Activated CD8-positive, alpha-beta T cell treated with anti-CD3 and anti-CD28 coated beads, Interleukin-2, amount 10 ng/mL, durations not matched to agents 7 days and 5 days (primary cell): ENCODE measurements around the gene RREB1. TPM values are rescaled to one million over a fixed set of nuclear protein-coding genes. Genes with fewer than 3 reads are reported as not detected.
"Not testable (repeated sequence)": the region's sequence is repeated elsewhere in the genome, so short reads cannot be mapped to it uniquely, and the experiment has no call there.

ENCODE experiments used
- ATAC-seq: fragments of 150-1000 bp; cut with Tn5 transposase; one replicate; pipeline ENCODE4 v1.10.0; 2021; ENCODE audit warnings: moderate library complexity
- CTCF ChIA-PET: fragments of 350-600 bp; sonication (Branson Sonifier 250); formaldehyde crosslinking; loops from one replicate; lab custom pipeline; 2021; ENCODE audit warnings: antibody characterized with exemption; lab: Charles Lee
- POLR2A ChIA-PET: fragments of 350-600 bp; sonication (Branson Sonifier 250); formaldehyde crosslinking; loops from one replicate; lab custom pipeline; 2021; ENCODE audit warnings: antibody characterized with exemption; lab: Charles Lee
- DNase-seq: peaks from one replicate; pipeline ENCODE4 v3.0.0-alpha.2; 2020
- H3K27ac Mint-ChIP-seq: one replicate; pipeline ENCODE4 v1.8.0; 2021; ENCODE audit warnings: mild to moderate bottlenecking, mixed read lengths
- H3K27me3 Mint-ChIP-seq: one replicate; pipeline ENCODE4 v1.8.0; 2021; ENCODE audit warnings: low read depth, mixed read lengths
- H3K36me3 Mint-ChIP-seq: one replicate; pipeline ENCODE4 v1.8.0; 2021; ENCODE audit warnings: low read depth, mixed read lengths
- H3K4me1 Mint-ChIP-seq: one replicate; pipeline ENCODE4 v1.8.0; 2021; ENCODE audit warnings: low read depth, mixed read lengths
- H3K4me3 Mint-ChIP-seq: one replicate; pipeline ENCODE4 v1.8.0; 2021; ENCODE audit warnings: mild to moderate bottlenecking, mixed read lengths
- H3K9me3 Mint-ChIP-seq: one replicate; pipeline ENCODE4 v1.8.0; 2022; ENCODE audit warnings: mixed read lengths; ENCODE audit not compliant: insufficient read depth
- total RNA-seq, 2 experiments: library from RNA; stranded (reverse); gene quantifications; one replicate each; pipeline ENCODE4 v1.2.3, GENCODE V29; 2021

The RREB1 gene
- total RNA-seq, 2 experiments from 2014 or later: 27.5 to 29.0 TPM

- H3K4me1 Mint-ChIP-seq: peaks cover 47% of the 10 kb centered on the region
- no peaks in the 10 kb centered on the region for H3K27me3 Mint-ChIP-seq
- ChIA-PET CTCF (interaction anchor here (0.8 to 1.1 kb wide), 2 partner anchors 14 to 61 kb away, joined by 3 read pairs; no protein-coding TSS in a partner anchor), POLR2A (interaction anchor here (1.2 kb wide), 1 partner anchor 20 kb away, joined by 3 read pairs; no protein-coding TSS in a partner anchor)
- H3K9me3 Mint-ChIP-seq: no peaks in the 10 kb centered on the region
- H3K4me3 Mint-ChIP-seq: no peak overlapping the region
- ATAC-seq (no peak), DNase-seq (no peak)
- peaks cover 6% of the 10 kb centered on the region for H3K36me3 Mint-ChIP-seq
- peak overlapping the region; percentile 11 for H3K27ac Mint-ChIP-seq
Observed at GRCh38 chr6:7156643-7157278, 49.0 kb downstream of the RREB1 start.

GRCh38 chr6:7157307-7157706 is 49.5 kb downstream of the RREB1 start:
- H3K36me3 Mint-ChIP-seq: not testable (repeated sequence)

GRCh38 chr6:7157752-7158616 is 50.2 kb downstream of the RREB1 start:
- Mint-ChIP-seq H3K4me1 (peaks cover 43% of the 10 kb centered on the region), H3K27me3 (no peaks in the 10 kb centered on the region), H3K36me3 (peaks cover 6% of the 10 kb centered on the region), H3K9me3 (no peaks in the 10 kb centered on the region), H3K27ac (no peak overlapping the region), H3K4me3 (no peak overlapping the region)
- ChIA-PET POLR2A (no interaction called here), CTCF (interaction anchor here (1.1 to 1.3 kb wide), 2 partner anchors 12 to 48 kb away, joined by 3 read pairs; no protein-coding TSS in a partner anchor)
- no peak for DNase-seq
- ATAC-seq: no peak

More at GRCh38 chr6:7157307-7157706, 49.5 kb downstream of the RREB1 start:
- H3K9me3 Mint-ChIP-seq, H3K4me3 Mint-ChIP-seq, POLR2A ChIA-PET, DNase-seq, CTCF ChIA-PET, H3K27me3 Mint-ChIP-seq, ATAC-seq, H3K27ac Mint-ChIP-seq: not testable (repeated sequence)
- H3K4me1 Mint-ChIP-seq: peaks cover 47% of the 10 kb centered on the region

- no peak overlapping the region for H3K4me3 Mint-ChIP-seq
- ChIA-PET POLR2A (interaction anchor here (0.8 kb wide), 1 partner anchor 18 kb away, joined by 4 read pairs; no protein-coding TSS in a partner anchor), CTCF (interaction anchor here (0.8 kb wide), 1 partner anchor 73 kb away, joined by 3 read pairs; no protein-coding TSS in a partner anchor)
- ATAC-seq: no peak
- no peak for DNase-seq
- no peaks in the 10 kb centered on the region for H3K9me3 Mint-ChIP-seq
- H3K4me1 Mint-ChIP-seq: peaks cover 28% of the 10 kb centered on the region
- H3K27me3 Mint-ChIP-seq: no peaks in the 10 kb centered on the region
- no peak overlapping the region for H3K27ac Mint-ChIP-seq
- H3K36me3 Mint-ChIP-seq: peaks cover 4% of the 10 kb centered on the region
Observed at GRCh38 chr6:7159790-7160525, 52.2 kb downstream of the RREB1 start.

- POLR2A ChIA-PET: no interaction called here
- H3K4me3 Mint-ChIP-seq: no peak overlapping the region
- peaks cover 4% of the 10 kb centered on the region for H3K36me3 Mint-ChIP-seq
- H3K27me3 Mint-ChIP-seq: no peaks in the 10 kb centered on the region
- H3K9me3 Mint-ChIP-seq: no peaks in the 10 kb centered on the region
- H3K4me1 Mint-ChIP-seq: peaks cover 18% of the 10 kb centered on the region
- DNase-seq: no peak
- no peak overlapping the region for H3K27ac Mint-ChIP-seq
- no peak for ATAC-seq
- CTCF ChIA-PET: interaction anchor here (1.2 kb wide), 1 partner anchor 10 kb away, joined by 3 read pairs; no protein-coding TSS in a partner anchor
Observed at GRCh38 chr6:7161253-7161623, 53.5 kb downstream of the RREB1 start.

GRCh38 chr6:7161845-7162244 is 54.1 kb downstream of the RREB1 start:
- no peaks in the 10 kb centered on the region for H3K9me3 Mint-ChIP-seq
- H3K4me3 Mint-ChIP-seq: no peak overlapping the region

GRCh38 chr6:7163661-7164071 is 55.9 kb downstream of the RREB1 start:
- peaks cover 4% of the 10 kb centered on the region for H3K36me3 Mint-ChIP-seq
- H3K4me3 Mint-ChIP-seq: no peak overlapping the region
- ATAC-seq: no peak
- H3K4me1 Mint-ChIP-seq: peaks cover 10% of the 10 kb centered on the region
- no peaks in the 10 kb centered on the region for H3K9me3 Mint-ChIP-seq
- ChIA-PET CTCF (no interaction called here), POLR2A (no interaction called here)
- no peaks in the 10 kb centered on the region for H3K27me3 Mint-ChIP-seq
- no peak for DNase-seq
- H3K27ac Mint-ChIP-seq: no peak overlapping the region

More at GRCh38 chr6:7161845-7162244, 54.1 kb downstream of the RREB1 start:
- peaks cover 14% of the 10 kb centered on the region for H3K4me1 Mint-ChIP-seq
- ATAC-seq (no peak), DNase-seq (no peak)
- ChIA-PET CTCF (interaction anchor here (0.6 to 1.2 kb wide), 3 partner anchors 11 to 629 kb away, joined by 3 read pairs; no protein-coding TSS in a partner anchor), POLR2A (no interaction called here)
- no peaks in the 10 kb centered on the region for H3K27me3 Mint-ChIP-seq
- H3K36me3 Mint-ChIP-seq: peaks cover 4% of the 10 kb centered on the region
- no peak overlapping the region for H3K27ac Mint-ChIP-seq

GRCh38 chr6:7164536-7165001 is 56.8 kb downstream of the RREB1 start:
- H3K27me3 Mint-ChIP-seq: no peaks in the 10 kb centered on the region
- ATAC-seq (no peak), DNase-seq (no peak)
- ChIA-PET POLR2A (no interaction called here), CTCF (no interaction called here)
- H3K4me3 Mint-ChIP-seq: no peak overlapping the region
- H3K4me1 Mint-ChIP-seq: peaks cover 13% of the 10 kb centered on the region
- H3K36me3 Mint-ChIP-seq: peaks cover 4% of the 10 kb centered on the region
- no peaks in the 10 kb centered on the region for H3K9me3 Mint-ChIP-seq
- H3K27ac Mint-ChIP-seq: no peak overlapping the region

- Mint-ChIP-seq H3K4me3 (no peak overlapping the region), H3K27me3 (no peaks in the 10 kb centered on the region), H3K9me3 (no peaks in the 10 kb centered on the region), H3K36me3 (peaks cover 4% of the 10 kb centered on the region), H3K27ac (no peak overlapping the region), H3K4me1 (peaks cover 14% of the 10 kb centered on the region)
- ATAC-seq (no peak), DNase-seq (no peak)
- POLR2A ChIA-PET: interaction anchor here (0.6 kb wide), 1 partner anchor 551 kb away, joined by 3 read pairs; no protein-coding TSS in a partner anchor
- CTCF ChIA-PET: no interaction called here
Observed at GRCh38 chr6:7165002-7165889, 57.5 kb downstream of the RREB1 start.

- ATAC-seq (no peak), DNase-seq (no peak)
- Mint-ChIP-seq H3K27ac (no peak overlapping the region), H3K9me3 (no peaks in the 10 kb centered on the region), H3K4me1 (peaks cover 13% of the 10 kb centered on the region), H3K36me3 (peaks cover 4% of the 10 kb centered on the region), H3K4me3 (no peak overlapping the region), H3K27me3 (no peaks in the 10 kb centered on the region)
- ChIA-PET POLR2A (interaction anchor here (0.6 kb wide), 1 partner anchor 552 kb away, joined by 3 read pairs; no protein-coding TSS in a partner anchor), CTCF (no interaction called here)
Observed at GRCh38 chr6:7165890-7166267, 58.1 kb downstream of the RREB1 start.
